HCT116 (cell line): Measurements from ENCODE around the gene CCRL2. TPM values are rescaled to one million over a fixed set of nuclear protein-coding genes. Genes with fewer than 3 reads are reported as not detected.

ENCODE experiments used
- ATAC-seq: fragments of 200-7000 bp; cut with Tn5 transposase; 2 replicates; pipeline ENCODE4 v1.9.1; 2020; ENCODE audit warnings: mild to moderate bottlenecking, moderate library complexity
- BruUV-seq: library from RNA; stranded (reverse); fragments of 400-500 nt; replicated peaks from 2 replicates; lab custom pipeline; 2021; lab: Mats Ljungman, UMichigan
- CTCF ChIA-PET: fragments of 300-600 bp; sonication (Branson Sonifier 250); formaldehyde crosslinking; loops from one replicate; lab custom pipeline; 2021; ENCODE audit warnings: antibody characterized with exemption; lab: Charles Lee
- POLR2A ChIA-PET: fragments of 300-600, 350-600 bp; sonication (Branson Sonifier 250); formaldehyde crosslinking; loops from one replicate; lab custom pipeline; 2021; ENCODE audit warnings: antibody characterized with exemption; lab: Charles Lee
- RAD21 ChIA-PET, 2 experiments: fragments of 300-600 bp; sonication (Branson Sonifier 250); formaldehyde crosslinking; loops; one replicate each; lab custom pipeline; 2023; ENCODE audit warnings: low total read pairs in 2 of 2; ENCODE audit not compliant: uncharacterized antibody in 2 of 2, unreplicated experiment in 2 of 2, low non-redundant PET in 1 of 2; lab: Charles Lee
- DNase-seq: peaks from one replicate; pipeline ENCODE4 v3.0.0-alpha.2; 2010; ENCODE audit warnings: low read depth, low spot score
- H2AFZ ChIP-seq: fragments of 200-600 bp; shearing (Covaris generic), sonication (generic); 2 replicates; pipeline ENCODE4 v1.6.1; 2017; ENCODE audit warnings: low read depth, mixed run types, mixed read lengths, antibody characterized with exemption, low read length; ENCODE audit not compliant: poor library complexity, severe bottlenecking
- H3K27ac ChIP-seq: 2 replicates; pipeline ENCODE4 v1.5.1; 2012; ENCODE audit warnings: low read depth, low read length
- H3K27me3 ChIP-seq: fragments of 200-600 bp; sonication (generic); 2 replicates; pipeline ENCODE4 v1.6.1; 2016; ENCODE audit warnings: mixed run types, low read length, mixed read lengths; ENCODE audit not compliant: insufficient read depth
- H3K36me3 ChIP-seq, 2 experiments: fragments of 200-500 bp in 1 of 2; fragments of 200-600 bp in 1 of 2; sonication (Bioruptor generic) in 1 of 2; sonication (generic) in 1 of 2; 2 replicates each; pipeline versions ENCODE4 v1.5.1 to v1.6.1; 2014 to 2016; ENCODE audit warnings: low read length in 2 of 2, inconsistent platforms in 1 of 2, mixed read lengths in 1 of 2, mixed run types in 1 of 2; ENCODE audit not compliant: insufficient read depth in 2 of 2, control insufficient read depth in 1 of 2
- H3K4me1 ChIP-seq, 2 experiments: fragments of 200-600 bp in 1 of 2; sonication (generic) in 1 of 2; 2 replicates each; pipeline versions ENCODE4 v1.5.1 to v1.6.1; 2012 to 2017; ENCODE audit warnings: low read length in 2 of 2, inconsistent platforms in 1 of 2, mild to moderate bottlenecking in 1 of 2, mixed read lengths in 1 of 2, mixed run types in 1 of 2, moderate library complexity in 1 of 2; ENCODE audit not compliant: insufficient read depth in 2 of 2, control insufficient read depth in 1 of 2
- H3K4me2 ChIP-seq: fragments of 200-600 bp; sonication (generic); 2 replicates; pipeline ENCODE4 v1.6.1; 2017; ENCODE audit warnings: mixed run types, low read length, mixed read lengths
- H3K4me3 ChIP-seq, 2 experiments: fragments of 200-600 bp in 1 of 2; sonication (generic) in 1 of 2; replicated peaks in 1 of 2; 2 replicates each; pipeline ENCODE4 v1.5.1; 2011 to 2016; ENCODE audit warnings: low read length in 2 of 2, control low read depth in 1 of 2, low read depth in 1 of 2, mild to moderate bottlenecking in 1 of 2, mixed read lengths in 1 of 2, mixed run types in 1 of 2
- H3K79me2 ChIP-seq: fragments of 200-600 bp; sonication (generic); 2 replicates; pipeline ENCODE4 v1.6.1; 2017; ENCODE audit warnings: mild to moderate bottlenecking, mixed run types, low read length, moderate library complexity, mixed read lengths; ENCODE audit not compliant: insufficient read depth
- H3K9ac ChIP-seq: fragments of 200-600 bp; sonication (generic); 2 replicates; pipeline ENCODE4 v1.6.1; 2016; ENCODE audit warnings: low read length, mixed read lengths
- H3K9me2 ChIP-seq: fragments of 200-600 bp; sonication (generic), shearing (Covaris generic); 2 replicates; pipeline ENCODE4 v1.6.1; 2017; ENCODE audit warnings: mixed run types, mild to moderate bottlenecking, moderate library complexity; ENCODE audit not compliant: insufficient read depth
- H3K9me3 ChIP-seq, 2 experiments: fragments of 200-500 bp in 1 of 2; fragments of 200-600 bp in 1 of 2; sonication (Bioruptor generic) in 1 of 2; sonication (generic) in 1 of 2; 2 replicates each; pipeline ENCODE4 v1.6.1; 2014 to 2017; ENCODE audit warnings: low read length in 2 of 2, mixed read lengths in 2 of 2, inconsistent platforms in 1 of 2, low read depth in 1 of 2, mild to moderate bottlenecking in 1 of 2, mixed run types in 1 of 2, moderate library complexity in 1 of 2; ENCODE audit not compliant: control insufficient read depth in 1 of 2, insufficient read depth in 1 of 2
- H4K20me1 ChIP-seq: fragments of 200-600 bp; sonication (generic), shearing (Covaris generic); 2 replicates; pipeline ENCODE4 v1.6.1; 2017; ENCODE audit warnings: mixed run types, mild to moderate bottlenecking, moderate library complexity; ENCODE audit not compliant: insufficient read depth
- EGR1 ChIP-seq: IDR thresholded peaks from 2 replicates; pipeline ENCODE4 v1.6.1; 2012; ENCODE audit warnings: low read depth
- ELF1 ChIP-seq: IDR thresholded peaks from 2 replicates; pipeline ENCODE4 v1.6.1; 2012; ENCODE audit warnings: low read depth, borderline replicate concordance
- EZH2 ChIP-seq: fragments of 200-600 bp; sonication (generic); IDR thresholded peaks from 2 replicates; pipeline ENCODE4 v1.6.1; 2017; ENCODE audit warnings: antibody characterized with exemption, mixed run types
- FOSL1 ChIP-seq: IDR thresholded peaks from 2 replicates; pipeline ENCODE4 v1.6.1; 2012; ENCODE audit warnings: low read depth
- JUND ChIP-seq: IDR thresholded peaks from 2 replicates; pipeline ENCODE4 v1.6.1; 2012
- POLR2A ChIP-seq: IDR thresholded peaks from 2 replicates; pipeline ENCODE4 v1.7.0; 2011; ENCODE audit warnings: borderline replicate concordance; ENCODE audit not compliant: insufficient read depth, insufficient read length; ENCODE audit errors: extremely low read depth
- POLR2AphosphoS5 ChIP-seq: IDR thresholded peaks from 2 replicates; pipeline ENCODE4 v1.6.1; 2011; ENCODE audit warnings: mild to moderate bottlenecking, low read depth, low read length, moderate library complexity
- RAD21 ChIP-seq: IDR thresholded peaks from 2 replicates; pipeline ENCODE4 v1.6.1; 2012; ENCODE audit warnings: low read depth, mild to moderate bottlenecking
- SP1 ChIP-seq: IDR thresholded peaks from 2 replicates; pipeline ENCODE4 v1.6.1; 2012; ENCODE audit warnings: low read depth
- YY1 ChIP-seq: IDR thresholded peaks from 2 replicates; pipeline ENCODE4 v1.6.1; 2011; ENCODE audit warnings: low read length, low read depth, moderate library complexity, mild to moderate bottlenecking; ENCODE audit not compliant: insufficient replicate concordance; ENCODE audit errors: extremely low read depth
- ZFX ChIP-seq: fragments of 450-650 bp; IDR thresholded peaks from 2 replicates; pipeline ENCODE4 v1.6.1; 2017
- intact Hi-C: fragments of 100-400 bp; cut with micrococcal nuclease; formaldehyde crosslinking; loops from 2 replicates; pipeline ENCODE4 v1.10.0; 2022
- total RNA-seq: library from RNA; stranded (reverse); gene quantifications from one replicate; pipeline ENCODE4 v1.2.1, GENCODE V29; 2021; ENCODE audit not compliant: unreplicated experiment

Gene CCRL2
- total RNA-seq, 1 experiment from 2014 or later: not detected

DNA sequence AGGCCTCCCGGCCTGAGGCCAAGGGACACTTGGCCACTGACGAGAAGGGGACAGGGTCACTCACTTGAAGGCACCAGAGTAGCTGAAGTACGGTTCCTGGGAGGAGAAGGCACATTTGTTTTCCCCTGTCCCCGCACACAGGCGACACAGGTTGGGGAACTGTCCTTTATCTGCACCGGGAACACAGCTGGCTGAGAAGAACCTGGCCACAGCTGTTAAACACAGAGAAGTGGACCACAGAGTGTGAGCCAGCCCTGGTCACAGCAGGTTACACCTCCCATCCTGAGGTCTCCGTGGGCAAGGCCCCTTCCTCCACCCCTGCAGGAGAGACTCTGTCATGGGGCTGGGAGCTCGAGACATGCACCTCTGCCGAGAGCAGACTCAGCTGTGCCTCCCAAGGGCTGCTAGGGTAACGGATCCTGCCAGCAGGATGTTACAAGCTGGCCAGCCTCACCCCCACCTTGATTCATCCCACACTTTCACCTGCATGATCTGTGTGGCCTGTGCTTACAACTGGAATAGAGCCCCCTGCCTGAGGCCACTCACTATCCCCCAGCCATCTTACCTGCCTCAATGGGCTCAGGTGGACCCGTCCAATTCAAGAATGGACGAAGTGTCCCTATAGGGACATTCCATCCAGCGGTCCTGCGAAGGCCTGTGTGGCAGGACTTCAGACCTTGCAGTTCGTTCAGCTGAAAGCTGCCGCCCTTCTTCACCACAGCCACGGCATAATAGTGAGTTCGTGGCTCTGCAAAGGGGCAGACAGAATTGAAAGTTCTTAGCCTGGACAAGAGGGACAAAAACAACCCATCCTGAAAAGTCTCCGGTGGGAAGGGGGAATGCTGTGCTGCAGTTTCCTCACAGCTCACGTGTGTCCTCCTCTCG lies 48.4 kb downstream of the CCRL2 start:
- RAD21 ChIA-PET: no interaction called here
- intact Hi-C loops: no loop called here
- TF ChIP-seq ELF1: no peak
- TF ChIP-seq POLR2AphosphoS5: no peak
- TF ChIP-seq FOSL1: no peak
- TF ChIP-seq YY1: no peak
- TF ChIP-seq JUND: no peak
- TF ChIP-seq EGR1: no peak
- no peak for TF ChIP-seq SP1
- no peak for TF ChIP-seq ZFX
- no peak for TF ChIP-seq EZH2

DNA sequence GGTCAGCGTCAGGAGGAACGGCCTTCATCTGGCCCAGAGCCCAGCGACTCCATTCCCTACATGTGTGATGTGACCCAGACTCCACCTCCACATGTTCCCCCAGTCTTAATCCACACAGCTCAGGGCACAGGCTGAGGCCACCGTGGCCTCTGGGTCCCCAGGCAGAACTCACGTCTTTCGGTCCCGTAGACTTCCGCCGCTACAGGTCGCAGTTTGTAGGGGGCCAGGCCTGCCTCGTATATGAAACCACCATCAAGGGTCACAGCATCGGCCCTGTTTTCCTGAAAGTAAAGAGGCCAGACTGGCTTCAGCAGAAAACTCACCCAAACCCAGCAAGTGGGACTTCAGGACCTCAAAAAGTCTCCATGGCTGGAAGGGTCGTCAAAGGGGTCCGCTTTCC lies 49.1 kb downstream of the CCRL2 start:
- Histone ChIP-seq H3K9ac (no peak overlapping the region), H3K4me2 (no peak overlapping the region), H2AFZ (no peak overlapping the region), H3K9me2 (no peaks in the 10 kb centered on the region), H3K79me2 (no peaks in the 10 kb centered on the region), H3K9me3 (no peaks in the 10 kb centered on the region), H3K27ac (no peak overlapping the region), H3K4me1 (no peaks in the 10 kb centered on the region; a peak in 1 of 4 replicates), H4K20me1 (no peaks in the 10 kb centered on the region), H3K27me3 (peaks cover 12% of the 10 kb centered on the region; the same call in 1 of the 2 replicates), H3K4me3 (no peak overlapping the region), H3K36me3 (no peaks in the 10 kb centered on the region)
- no peak for DNase-seq
- BruUV-seq: no TSS peak
- ChIA-PET CTCF (no interaction called here), RAD21 (no interaction called here), POLR2A (no interaction called here)
- TF ChIP-seq EGR1: no peak
- TF ChIP-seq POLR2A: no peak
- no peak for TF ChIP-seq POLR2AphosphoS5
- no peak for TF ChIP-seq ZFX
- TF ChIP-seq RAD21: no peak
- ATAC-seq: no peak
- intact Hi-C loops: no loop called here

More for the DNA sequence above, 48.4 kb downstream of the CCRL2 start:
- no peaks in the 10 kb centered on the region; a peak in 1 of 4 replicates for H3K4me1 ChIP-seq
- H3K9me2 ChIP-seq: no peaks in the 10 kb centered on the region
- no peak overlapping the region for H3K4me2 ChIP-seq
- BruUV-seq: no TSS peak
- no peaks in the 10 kb centered on the region for H4K20me1 ChIP-seq
- no peak overlapping the region for H3K4me3 ChIP-seq
- no peak overlapping the region for H3K27ac ChIP-seq
- H3K9me3 ChIP-seq: no peaks in the 10 kb centered on the region
- no peak overlapping the region for H3K9ac ChIP-seq
- DNase-seq (no peak), ATAC-seq (no peak)
- H3K27me3 ChIP-seq: 0 out of 2 replicates have a peak, but pooled peaks cover 13% of the 10 kb centered on the region
- ChIA-PET POLR2A (no interaction called here), CTCF (interaction anchor here (1.5 kb wide), 1 partner anchor 33 kb away, joined by 4 read pairs; no protein-coding TSS in a partner anchor)
- H3K36me3 ChIP-seq: no peaks in the 10 kb centered on the region
- H2AFZ ChIP-seq: no peak overlapping the region
- H3K79me2 ChIP-seq: no peaks in the 10 kb centered on the region

Other genes with a start within 250 kb of the CCRL2 start
- gene CCR1, start 198.9 kb upstream of the CCRL2 start, total RNA-seq: 0.10 TPM
- gene CCR3, start 164.8 kb upstream of the CCRL2 start, total RNA-seq: not detected
- not detected for gene CCR2, start 53.1 kb upstream of the CCRL2 start, total RNA-seq
- not detected for gene CCR5, start 36.3 kb upstream of the CCRL2 start, total RNA-seq
- not detected for gene LTF, start 57.6 kb downstream of the CCRL2 start, total RNA-seq
- gene RTP3, start 90.7 kb downstream of the CCRL2 start, total RNA-seq: not detected
- gene LRRC2, start 159.0 kb downstream of the CCRL2 start, total RNA-seq: not detected
- gene FAM240A, start 205.3 kb downstream of the CCRL2 start, total RNA-seq: not detected